B cell (primary cell): ENCODE data around the gene SPINK9.

Source experiments
- CTCF ChIP-seq: fragments of 200-600 bp; IDR thresholded peaks from one replicate; pipeline ENCODE4 v1.8.0; 2022; ENCODE audit warnings: antibody characterized with exemption, mild to moderate bottlenecking
- EZH2 ChIP-seq: IDR thresholded peaks from 2 replicates; pipeline ENCODE4 v1.6.1; 2012; ENCODE audit warnings: borderline replicate concordance, low read depth, mild to moderate bottlenecking, moderate library complexity, low read length; ENCODE audit not compliant: insufficient read depth, poor library complexity, severe bottlenecking

GRCh38 chr5:148306446-148306845 lies 28.9 kb upstream of the SPINK9 start:
- TF ChIP-seq CTCF: no peak
- TF ChIP-seq EZH2: no peak
